ENCODE data around the gene OR13A1. TPM values are rescaled to one million over a fixed set of nuclear protein-coding genes. Genes with fewer than 3 reads are reported as not detected.
"Not testable (repeated sequence)": the region's sequence is repeated elsewhere in the genome, so short reads cannot be mapped to it uniquely, and the experiment has no call there.

Gene OR13A1
- total RNA-seq, 2 donors from 2014 or later: not detected

DNA sequence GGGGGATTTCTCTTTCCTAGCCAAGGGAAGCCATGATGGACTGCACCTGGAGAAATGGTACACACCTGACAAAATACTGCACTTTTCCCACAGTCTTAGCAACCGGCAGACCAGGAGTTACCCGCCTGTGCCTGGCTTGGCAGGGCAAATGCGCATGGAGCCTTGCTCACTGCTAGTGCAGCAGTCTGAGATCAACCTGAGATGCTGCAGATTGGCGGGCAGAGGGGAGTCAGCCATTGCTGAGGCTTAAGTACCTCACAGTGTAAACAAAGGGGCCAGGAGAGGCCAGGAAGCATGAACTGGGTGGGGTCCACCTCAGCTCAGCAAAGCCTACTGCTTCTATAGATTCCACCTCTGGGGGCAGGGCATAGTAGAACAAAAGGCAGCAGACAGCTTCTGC is 49.4 kb downstream of the OR13A1 start:
- ATAC-seq: no peak

DNA sequence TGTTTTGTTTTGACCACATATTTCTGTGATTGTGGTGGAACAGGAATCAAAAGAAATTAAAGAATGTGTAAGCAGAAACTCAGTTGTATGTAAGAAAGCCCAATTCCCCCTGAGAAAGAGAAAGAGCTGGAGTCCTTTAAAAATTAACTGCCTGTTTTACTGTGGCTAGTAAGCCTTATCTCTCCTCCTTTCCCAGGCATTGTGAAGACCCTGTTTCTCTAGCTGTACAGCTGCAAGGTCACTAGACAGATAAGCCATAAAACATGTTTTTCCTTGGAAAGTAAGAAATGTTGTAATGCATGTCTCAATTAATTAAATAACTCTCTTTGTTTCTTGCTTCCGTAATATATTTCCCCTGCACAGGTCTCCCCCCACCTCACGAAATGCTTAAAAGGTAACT is 53.5 kb downstream of the OR13A1 start:
- H3K36me3 Mint-ChIP-seq: no peaks in the 10 kb centered on the region
- ATAC-seq (no peak), DNase-seq (ENCODE audit: low spot score) (no peak)
- H3K27me3 Mint-ChIP-seq: peaks cover 17 to 41% of the 10 kb centered on the region in 2 donors
- H3K4me3 Mint-ChIP-seq: no peak overlapping the region
- no peak overlapping the region for H3K27ac Mint-ChIP-seq
- no peaks in the 10 kb centered on the region for H3K9me3 Mint-ChIP-seq
- no peaks in the 10 kb centered on the region for H3K4me1 Mint-ChIP-seq (ENCODE audit: low read depth in 2 of 2)

More for the DNA sequence above, 49.4 kb downstream of the OR13A1 start:
- no peak overlapping the region for H3K27ac Mint-ChIP-seq
- H3K27me3 Mint-ChIP-seq: peaks cover 47 to 68% of the 10 kb centered on the region in 2 donors
- no peaks in the 10 kb centered on the region for H3K36me3 Mint-ChIP-seq
- no peak overlapping the region for H3K4me3 Mint-ChIP-seq
- no peak for DNase-seq (ENCODE audit: low spot score)
- H3K4me1 Mint-ChIP-seq (ENCODE audit: low read depth in 2 of 2): no peaks in the 10 kb centered on the region
- H3K9me3 Mint-ChIP-seq: no peaks in the 10 kb centered on the region

DNA sequence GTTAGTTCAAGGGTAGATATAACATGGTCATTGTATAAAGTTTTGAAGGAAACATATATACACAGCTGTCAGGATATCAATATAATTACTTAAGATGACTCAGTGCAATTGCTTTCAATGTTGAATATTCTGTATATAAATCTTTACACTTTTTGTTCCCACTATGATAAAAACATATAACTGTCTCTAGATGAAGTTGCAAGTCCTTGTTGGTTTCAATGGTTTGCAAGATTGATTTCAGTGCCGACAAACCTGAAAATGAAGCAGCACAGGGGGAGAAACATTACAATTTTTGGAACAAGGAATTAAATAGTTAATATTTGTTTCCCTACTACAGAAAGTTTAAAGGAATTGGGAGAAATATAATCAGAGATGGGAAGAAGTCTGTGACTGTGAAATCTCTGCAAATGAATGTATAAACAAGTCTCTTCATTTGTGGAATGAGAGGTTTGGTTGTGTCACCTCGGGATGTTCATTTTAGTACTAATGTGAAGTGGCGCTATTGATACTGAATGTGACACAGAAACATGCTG is 54.1 kb downstream of the OR13A1 start:
- ATAC-seq (no peak), DNase-seq (ENCODE audit: low spot score) (no peak)
- Mint-ChIP-seq H3K36me3 (no peaks in the 10 kb centered on the region), H3K27ac (no peak overlapping the region), H3K4me1 (ENCODE audit: low read depth in 2 of 2) (no peaks in the 10 kb centered on the region), H3K27me3 (peaks cover 12 to 36% of the 10 kb centered on the region in 2 donors), H3K4me3 (no peak overlapping the region), H3K9me3 (no peaks in the 10 kb centered on the region)

DNA sequence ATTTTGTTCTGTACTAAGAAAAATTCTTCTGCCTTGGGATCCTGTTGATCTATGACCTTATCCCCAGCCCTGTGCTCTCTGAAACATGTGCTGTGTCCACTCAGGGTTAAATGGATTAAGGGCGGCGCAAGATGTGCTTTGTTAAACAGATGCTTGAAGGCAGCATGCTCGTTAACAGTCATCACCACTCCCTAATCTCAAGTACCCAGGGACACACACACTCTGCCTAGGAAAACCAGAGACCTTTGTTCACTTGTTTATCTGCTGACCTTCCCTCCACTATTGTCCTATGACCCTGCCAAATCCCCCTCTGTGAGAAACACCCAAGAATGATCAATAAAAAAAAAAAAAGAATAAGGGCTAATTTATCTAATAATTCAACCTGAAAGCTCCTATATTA is 54.8 kb downstream of the OR13A1 start:
- peaks cover 12 to 35% of the 10 kb centered on the region in 2 donors for H3K27me3 Mint-ChIP-seq
- not testable (repeated sequence) for H3K4me1 Mint-ChIP-seq (ENCODE audit: low read depth in 2 of 2); H3K36me3 Mint-ChIP-seq; DNase-seq (ENCODE audit: low spot score); H3K9me3 Mint-ChIP-seq; ATAC-seq; H3K4me3 Mint-ChIP-seq; H3K27ac Mint-ChIP-seq

DNA sequence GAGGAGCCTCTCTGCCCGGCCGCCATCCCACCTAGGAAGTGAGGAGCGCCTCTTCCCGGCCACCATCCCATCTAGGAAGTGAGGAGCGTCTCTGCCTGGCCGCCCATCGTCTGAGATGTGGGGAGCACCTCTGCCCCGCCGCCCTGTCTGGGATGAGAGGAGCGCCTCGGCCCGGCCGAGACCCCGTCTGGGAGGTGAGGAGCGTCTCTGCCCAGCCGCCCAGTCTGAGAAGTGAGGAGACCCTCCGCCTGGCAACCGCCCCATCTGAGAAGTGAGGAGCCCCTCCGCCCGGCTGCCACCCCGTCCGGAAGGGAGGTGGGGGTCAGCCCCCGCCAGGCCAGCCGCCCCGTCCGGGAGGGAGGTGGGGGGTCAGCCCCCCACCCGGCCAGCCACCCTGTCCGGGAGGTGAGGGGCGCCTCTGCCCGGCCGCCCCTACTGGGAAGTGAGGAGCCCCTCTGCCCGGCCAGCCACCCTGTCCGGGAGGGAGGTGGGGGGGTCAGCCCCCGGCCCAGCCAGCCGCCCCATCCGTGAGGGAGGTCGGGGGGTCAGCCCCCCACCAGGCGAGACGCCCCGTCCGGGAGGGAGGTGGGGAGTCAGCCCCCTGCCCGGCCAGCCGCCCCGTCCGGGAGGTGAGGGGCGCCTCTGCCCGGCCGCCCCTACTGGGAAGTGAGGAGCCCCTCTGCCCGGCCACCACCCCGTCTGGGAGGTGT is 55.5 kb downstream of the OR13A1 start:
- ATAC-seq; DNase-seq (ENCODE audit: low spot score): not testable (repeated sequence)

DNA sequence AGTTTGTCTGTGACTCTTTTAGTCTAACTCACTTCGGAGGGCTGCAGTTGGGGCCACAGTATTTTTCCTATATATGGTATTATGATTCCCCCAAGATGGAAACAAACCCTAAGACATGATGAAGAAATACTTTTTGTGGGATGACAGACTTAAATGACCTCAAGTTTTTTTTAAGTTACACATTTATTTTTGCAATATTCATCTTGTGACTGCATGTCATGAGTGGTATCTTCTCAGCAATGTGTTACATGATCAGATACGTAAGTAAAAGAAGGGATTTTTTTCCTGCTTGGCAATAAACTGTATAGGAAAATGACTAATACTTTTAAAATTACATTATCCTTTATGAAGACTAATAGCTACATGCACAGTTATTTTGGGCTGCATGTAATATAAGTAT is 57.8 kb downstream of the OR13A1 start:
- Mint-ChIP-seq H3K27me3 (peaks cover 8 to 24% of the 10 kb centered on the region in 2 donors), H3K4me3 (no peak overlapping the region), H3K4me1 (ENCODE audit: low read depth in 2 of 2) (no peaks in the 10 kb centered on the region), H3K27ac (no peak overlapping the region), H3K36me3 (no peaks in the 10 kb centered on the region), H3K9me3 (no peaks in the 10 kb centered on the region)
- ATAC-seq (no peak), DNase-seq (ENCODE audit: low spot score) (no peak)

More for the DNA sequence above, 55.5 kb downstream of the OR13A1 start:
- not testable (repeated sequence) for H3K36me3 Mint-ChIP-seq; H3K4me3 Mint-ChIP-seq; H3K4me1 Mint-ChIP-seq (ENCODE audit: low read depth in 2 of 2); H3K27ac Mint-ChIP-seq; H3K9me3 Mint-ChIP-seq
- peaks cover 8 to 28% of the 10 kb centered on the region in 2 donors for H3K27me3 Mint-ChIP-seq

DNA sequence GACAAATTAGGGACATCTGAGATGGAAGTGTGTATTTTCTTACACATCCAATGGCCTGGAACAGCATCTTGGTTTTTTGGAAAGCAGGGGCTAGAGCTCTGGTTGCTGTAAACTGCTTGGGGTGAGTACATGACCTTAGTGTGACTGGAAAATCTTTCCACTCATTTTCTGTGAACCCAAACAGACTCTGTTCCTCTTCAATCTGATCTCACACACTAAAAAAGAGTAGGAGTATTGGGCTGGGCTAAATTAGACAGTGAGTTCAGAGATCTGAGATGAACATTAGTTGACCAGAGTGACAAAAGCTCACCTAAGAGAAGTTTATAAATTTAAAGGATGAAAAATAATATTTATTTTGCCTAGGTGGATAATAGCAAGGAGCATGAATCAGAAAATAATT is 59.2 kb downstream of the OR13A1 start:
- H3K4me1 Mint-ChIP-seq (ENCODE audit: low read depth in 2 of 2): no peaks in the 10 kb centered on the region
- peaks cover 2 to 14% of the 10 kb centered on the region in 2 donors for H3K27me3 Mint-ChIP-seq
- H3K27ac Mint-ChIP-seq: no peak overlapping the region
- no peaks in the 10 kb centered on the region for H3K36me3 Mint-ChIP-seq
- DNase-seq (ENCODE audit: low spot score) (no peak), ATAC-seq (no peak)
- H3K9me3 Mint-ChIP-seq: no peaks in the 10 kb centered on the region
- no peak overlapping the region for H3K4me3 Mint-ChIP-seq

DNA sequence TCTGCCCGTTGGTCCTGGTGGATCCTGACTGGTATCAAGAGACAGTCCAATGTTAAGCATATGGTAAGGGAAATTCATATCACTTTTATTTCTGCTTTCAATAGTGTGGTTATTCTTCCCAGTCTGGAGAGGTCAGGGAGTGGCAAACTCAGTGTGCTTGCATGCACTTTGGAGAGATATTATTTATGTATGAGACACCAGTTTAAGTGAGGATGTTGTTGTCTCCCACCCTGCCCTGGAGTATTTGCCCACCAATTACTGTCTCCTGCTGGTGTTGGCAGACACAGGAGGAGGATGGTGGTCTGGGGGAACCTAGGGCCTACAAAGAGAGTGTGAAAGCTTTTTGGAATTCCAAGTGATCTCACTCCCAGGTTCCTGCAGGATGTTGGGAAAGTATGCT is 59.7 kb downstream of the OR13A1 start:
- Mint-ChIP-seq H3K36me3 (no peaks in the 10 kb centered on the region), H3K9me3 (no peaks in the 10 kb centered on the region)

DNA sequence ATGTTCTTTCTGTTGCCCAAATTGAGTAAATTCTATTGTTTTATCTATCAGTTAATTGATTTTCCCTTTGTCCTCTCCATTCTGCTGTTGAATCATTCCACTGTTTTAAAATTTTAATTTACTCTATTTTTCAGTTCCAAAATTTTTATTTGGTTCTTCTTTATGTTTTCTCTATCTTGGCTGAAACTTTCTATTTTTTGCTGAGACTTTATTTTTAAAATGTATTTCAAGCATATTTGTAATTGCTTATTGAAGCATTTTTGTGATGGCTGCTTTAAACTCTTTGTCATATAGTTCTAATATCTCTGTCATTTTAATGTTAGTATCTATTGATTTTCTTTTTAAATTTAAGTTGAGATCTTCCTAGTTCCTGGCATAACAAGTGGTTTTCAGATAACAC is 60.5 kb downstream of the OR13A1 start:
- Mint-ChIP-seq H3K4me1 (ENCODE audit: low read depth in 2 of 2) (peaks cover 6 to 9% of the 10 kb centered on the region in 2 donors), H3K27ac (no peak overlapping the region), H3K36me3 (no peaks in the 10 kb centered on the region), H3K9me3 (no peaks in the 10 kb centered on the region), H3K4me3 (no peak overlapping the region), H3K27me3 (peaks cover 7 to 16% of the 10 kb centered on the region in 2 donors)
- ATAC-seq (no peak), DNase-seq (ENCODE audit: low spot score) (no peak)

More for the DNA sequence above, 59.7 kb downstream of the OR13A1 start:
- Mint-ChIP-seq H3K27ac (no peak overlapping the region), H3K4me3 (no peak overlapping the region), H3K4me1 (ENCODE audit: low read depth in 2 of 2) (peaks cover 0 to 5% of the 10 kb centered on the region in 2 donors), H3K27me3 (peaks cover 7 to 16% of the 10 kb centered on the region in 2 donors)
- DNase-seq (ENCODE audit: low spot score): no peak
- ATAC-seq: no peak

DNA sequence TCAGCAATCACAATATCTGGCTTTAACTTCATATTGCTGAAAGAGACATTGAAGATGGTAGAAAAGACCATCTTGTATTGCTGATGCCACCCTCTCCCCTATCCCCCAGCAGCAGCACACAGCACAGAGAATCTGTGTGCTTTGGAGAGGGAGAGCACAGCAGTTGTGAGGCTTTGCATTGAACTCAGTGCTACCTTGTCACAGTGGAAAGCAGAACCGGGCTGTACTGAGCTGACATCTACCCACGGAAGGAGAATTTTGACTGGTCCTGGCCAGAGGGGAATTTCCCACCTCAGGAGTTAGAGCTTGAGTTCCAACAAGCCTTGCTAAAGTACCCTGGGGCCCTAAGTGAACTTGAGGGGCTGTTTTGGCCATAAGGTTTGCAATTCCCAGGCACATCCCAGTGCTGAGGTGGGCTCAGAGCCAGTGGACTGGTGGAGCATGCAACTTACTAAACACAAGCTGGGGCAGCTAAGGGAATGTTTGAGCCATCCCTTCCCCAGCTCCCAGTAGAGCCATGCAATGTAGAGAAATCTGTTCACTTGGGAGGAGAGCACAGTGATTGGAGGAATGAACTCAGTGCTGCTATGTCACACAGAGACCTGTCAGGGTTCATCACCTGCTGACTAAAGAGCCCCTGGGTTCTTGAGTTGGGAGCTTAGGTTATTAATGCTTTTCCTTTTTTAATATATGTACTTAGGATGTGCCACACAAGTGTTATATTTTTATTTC is 62.1 kb downstream of the OR13A1 start:
- H3K4me3 Mint-ChIP-seq: no peak overlapping the region
- ATAC-seq: peak in 1 of 2 donors; percentile 55

More for the DNA sequence above, 62.1 kb downstream of the OR13A1 start:
- no peak for DNase-seq (ENCODE audit: low spot score)
- peaks cover 9 to 14% of the 10 kb centered on the region in 2 donors for H3K27me3 Mint-ChIP-seq
- no peak overlapping the region for H3K27ac Mint-ChIP-seq
- peaks cover 6 to 9% of the 10 kb centered on the region in 2 donors for H3K4me1 Mint-ChIP-seq (ENCODE audit: low read depth in 2 of 2)
- H3K36me3 Mint-ChIP-seq: no peaks in the 10 kb centered on the region
- no peaks in the 10 kb centered on the region for H3K9me3 Mint-ChIP-seq

Other genes starting within 250 kb of the OR13A1 start
- 1 to 10 TPM in 1 of 2 donors, not detected in 1; 7.5 TPM for gene ALOX5, start 58.6 kb upstream of the OR13A1 start, total RNA-seq

Measured in natural killer cell treated with Interleukin-12 subunit alpha and Interleukin-12 subunit beta and Interleukin-15 and Interleukin-18, amount 100 ng/mL, for 72 hours (primary cell).